Liver (tissue), 9 donors: ENCODE results near the gene FSIP1. TPM values are rescaled to one million over a fixed set of nuclear protein-coding genes. Genes with fewer than 3 reads are reported as not detected.

Experiments
- DNase-seq: peaks from one replicate; pipeline ENCODE4 v3.0.0-alpha.2; 2017; ENCODE audit warnings: low spot score
- H3K27ac ChIP-seq, 2 donors: one replicate each; pipeline ENCODE4 v1.7.0; 2013; ENCODE audit warnings: inconsistent platforms in 2 of 2, low read length in 2 of 2, control low read depth in 1 of 2, low read depth in 1 of 2, mild to moderate bottlenecking in 1 of 2
- H3K27me3 ChIP-seq, 4 donors: one replicate each; pipeline versions ENCODE4 v1.6.1 to v1.7.0; 2013; ENCODE audit warnings: low read length in 3 of 4, inconsistent platforms in 1 of 4, mild to moderate bottlenecking in 1 of 4, moderate library complexity in 1 of 4; ENCODE audit not compliant: control insufficient read depth in 4 of 4, insufficient read depth in 4 of 4
- H3K36me3 ChIP-seq, 4 donors: one replicate each; pipeline versions ENCODE4 v1.6.1 to v1.7.0; 2013; ENCODE audit warnings: low read length in 3 of 4, mild to moderate bottlenecking in 3 of 4, low read depth in 1 of 4, moderate library complexity in 1 of 4; ENCODE audit not compliant: control insufficient read depth in 4 of 4, insufficient read depth in 3 of 4
- H3K4me1 ChIP-seq, 4 donors: one replicate each; pipeline versions ENCODE4 v1.6.1 to v1.7.0; 2013; ENCODE audit warnings: low read length in 3 of 4, mild to moderate bottlenecking in 3 of 4, moderate library complexity in 1 of 4; ENCODE audit not compliant: control insufficient read depth in 4 of 4, insufficient read depth in 4 of 4
- H3K4me3 ChIP-seq, 3 donors: one replicate each; pipeline versions ENCODE4 v1.6.1 to v1.7.0; 2013; ENCODE audit warnings: low read length in 3 of 3, control low read depth in 1 of 3, low read depth in 1 of 3, mild to moderate bottlenecking in 1 of 3
- H3K9ac ChIP-seq, 2 donors: one replicate each; pipeline ENCODE4 v1.7.0; 2013; ENCODE audit warnings: low read length in 2 of 2, mild to moderate bottlenecking in 2 of 2, moderate library complexity in 2 of 2, control low read depth in 1 of 2, low read depth in 1 of 2
- H3K9me3 ChIP-seq, 4 donors: one replicate each; pipeline versions ENCODE4 v1.6.1 to v1.7.0; 2013; ENCODE audit warnings: low read length in 3 of 4; ENCODE audit not compliant: control insufficient read depth in 4 of 4
- FOXA1 ChIP-seq: IDR thresholded peaks from 2 replicates; pipeline ENCODE4 v1.6.1; 2016; ENCODE audit warnings: antibody characterized with exemption
- FOXA2 ChIP-seq: IDR thresholded peaks from 2 replicates; pipeline ENCODE4 v1.6.1; 2016; ENCODE audit warnings: antibody characterized with exemption
- GABPA ChIP-seq, 2 donors: IDR thresholded peaks in 1 of 2; conservative IDR thresholded peaks in 1 of 2; 2 replicates each; pipeline ENCODE4 v1.6.1; 2016; ENCODE audit warnings: antibody characterized with exemption in 2 of 2, mild to moderate bottlenecking in 1 of 2, moderate library complexity in 1 of 2
- HNF4A ChIP-seq, 2 donors: conservative IDR thresholded peaks; 2 replicates each; pipeline ENCODE4 v1.6.1; 2016; ENCODE audit warnings: antibody characterized with exemption in 2 of 2, mild to moderate bottlenecking in 2 of 2
- HNF4G ChIP-seq: IDR thresholded peaks from 2 replicates; pipeline ENCODE4 v1.6.1; 2016; ENCODE audit warnings: antibody characterized with exemption
- RAD21 ChIP-seq, 2 donors: IDR thresholded peaks; 2 replicates each; pipeline ENCODE4 v1.6.1; 2016; ENCODE audit warnings: antibody characterized with exemption in 2 of 2, mild to moderate bottlenecking in 2 of 2
- RXRA ChIP-seq, 2 donors: IDR thresholded peaks; 2 replicates each; pipeline ENCODE4 v1.6.1; 2017 to 2018; ENCODE audit warnings: antibody characterized with exemption in 2 of 2, mild to moderate bottlenecking in 1 of 2
- SP1 ChIP-seq: IDR thresholded peaks from 2 replicates; pipeline ENCODE4 v1.6.1; 2018; ENCODE audit warnings: antibody characterized with exemption, mild to moderate bottlenecking
- TAF1 ChIP-seq: conservative IDR thresholded peaks from 2 replicates; pipeline ENCODE4 v1.6.1; 2016; ENCODE audit warnings: antibody characterized with exemption, mild to moderate bottlenecking
- YY1 ChIP-seq: IDR thresholded peaks from 2 replicates; pipeline ENCODE4 v1.6.1; 2016; ENCODE audit warnings: antibody characterized with exemption, mild to moderate bottlenecking
- WGBS: extraction: QIAGEN DNeasy Blood & Tissue Kit; methylation state at CpG from one replicate; pipeline ENCODE4 v1.1.7; 2013; 5-methylcytosine and 5-hydroxymethylcytosine counted together
- polyA plus RNA-seq, 2 donors: library from polyadenylated mRNA; stranded (reverse) in 1 of 2; unstranded in 1 of 2; fragments of 200-250 nt in 1 of 2; fragments of >200 nt in 1 of 2; fragmentation: Nextera tagmentation in 1 of 2; extraction: Ambion mirVana in 1 of 2; gene quantifications; one replicate each; pipeline versions ENCODE4 v1.2.1 to v1.2.3, GENCODE V29; 2013 to 2015
- total RNA-seq, 2 donors: library from RNA; depleted of rRNA; stranded (reverse); fragments of >200 nt; gene quantifications; one replicate each; pipeline ENCODE4 v1.2.3, GENCODE V29; 2014
- TF ChIP-seq, protein P1 (sequence below): IDR thresholded peaks from 2 replicates; pipeline ENCODE4 v1.6.1; 2016; ENCODE audit warnings: antibody characterized with exemption, mild to moderate bottlenecking
- TF ChIP-seq, protein P2 (sequence below): IDR thresholded peaks from 2 replicates; pipeline ENCODE4 v1.6.1; 2016; ENCODE audit warnings: antibody characterized with exemption
- TF ChIP-seq, protein P3 (sequence below): fragments of 150-350 bp; IDR thresholded peaks from 2 replicates; pipeline ENCODE4 v1.5.1; 2017; ENCODE audit warnings: improper control_type of control experiment, low read depth, low read length; ENCODE audit not compliant: missing input control
- TF ChIP-seq, protein P4 (sequence below): IDR thresholded peaks from 2 replicates; pipeline ENCODE4 v1.6.1; 2016; ENCODE audit warnings: antibody characterized with exemption
- TF ChIP-seq, protein P5 (sequence below): IDR thresholded peaks from 2 replicates; pipeline ENCODE4 v1.6.1; 2016; ENCODE audit warnings: antibody characterized with exemption
- donor health status: healthy.
- donor health status: healthy.
- donor health status: healthy.
- donor health status: healthy.
- donor health status: healthy.

The FSIP1 gene
- total and polyA plus RNA-seq, 4 donors = 0.05 to 0.29 (median 0.13) TPM

DNA sequence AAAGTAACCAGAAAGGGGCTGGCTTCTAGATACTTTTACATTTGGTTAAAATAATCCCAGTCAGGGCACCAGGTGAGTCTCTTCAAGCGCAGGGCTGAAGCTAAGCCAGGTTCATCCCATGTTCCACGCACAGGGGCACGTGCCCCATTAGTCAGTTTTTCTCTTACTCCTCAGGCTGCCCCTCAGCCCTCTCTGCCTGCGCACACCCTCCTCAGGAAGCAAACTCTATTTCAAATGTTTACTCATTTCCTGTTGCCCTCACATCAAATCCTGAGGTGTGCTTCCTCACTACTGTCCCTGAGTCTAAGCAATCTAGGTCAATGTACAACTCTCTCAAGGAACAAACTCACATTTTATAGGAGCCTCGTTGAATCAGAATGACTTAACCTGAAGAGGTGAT is 153.3 kb downstream of the FSIP1 start:
- no peaks in the 10 kb centered on the region for H3K9me3 ChIP-seq
- peaks cover 0 to 7% (median 3%) of the 10 kb centered on the region in 4 donors for H3K4me1 ChIP-seq
- TF ChIP-seq HNF4A (conservative IDR thresholded peaks at IDR 0.05) (no peak), YY1 (no peak), RAD21 (IDR thresholded peaks at IDR 0.05) (no peak), FOXA1 (no peak)
- TF ChIP-seq, protein P1, sequence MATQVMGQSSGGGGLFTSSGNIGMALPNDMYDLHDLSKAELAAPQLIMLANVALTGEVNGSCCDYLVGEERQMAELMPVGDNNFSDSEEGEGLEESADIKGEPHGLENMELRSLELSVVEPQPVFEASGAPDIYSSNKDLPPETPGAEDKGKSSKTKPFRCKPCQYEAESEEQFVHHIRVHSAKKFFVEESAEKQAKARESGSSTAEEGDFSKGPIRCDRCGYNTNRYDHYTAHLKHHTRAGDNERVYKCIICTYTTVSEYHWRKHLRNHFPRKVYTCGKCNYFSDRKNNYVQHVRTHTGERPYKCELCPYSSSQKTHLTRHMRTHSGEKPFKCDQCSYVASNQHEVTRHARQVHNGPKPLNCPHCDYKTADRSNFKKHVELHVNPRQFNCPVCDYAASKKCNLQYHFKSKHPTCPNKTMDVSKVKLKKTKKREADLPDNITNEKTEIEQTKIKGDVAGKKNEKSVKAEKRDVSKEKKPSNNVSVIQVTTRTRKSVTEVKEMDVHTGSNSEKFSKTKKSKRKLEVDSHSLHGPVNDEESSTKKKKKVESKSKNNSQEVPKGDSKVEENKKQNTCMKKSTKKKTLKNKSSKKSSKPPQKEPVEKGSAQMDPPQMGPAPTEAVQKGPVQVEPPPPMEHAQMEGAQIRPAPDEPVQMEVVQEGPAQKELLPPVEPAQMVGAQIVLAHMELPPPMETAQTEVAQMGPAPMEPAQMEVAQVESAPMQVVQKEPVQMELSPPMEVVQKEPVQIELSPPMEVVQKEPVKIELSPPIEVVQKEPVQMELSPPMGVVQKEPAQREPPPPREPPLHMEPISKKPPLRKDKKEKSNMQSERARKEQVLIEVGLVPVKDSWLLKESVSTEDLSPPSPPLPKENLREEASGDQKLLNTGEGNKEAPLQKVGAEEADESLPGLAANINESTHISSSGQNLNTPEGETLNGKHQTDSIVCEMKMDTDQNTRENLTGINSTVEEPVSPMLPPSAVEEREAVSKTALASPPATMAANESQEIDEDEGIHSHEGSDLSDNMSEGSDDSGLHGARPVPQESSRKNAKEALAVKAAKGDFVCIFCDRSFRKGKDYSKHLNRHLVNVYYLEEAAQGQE = no peak
- TF ChIP-seq, protein P2, sequence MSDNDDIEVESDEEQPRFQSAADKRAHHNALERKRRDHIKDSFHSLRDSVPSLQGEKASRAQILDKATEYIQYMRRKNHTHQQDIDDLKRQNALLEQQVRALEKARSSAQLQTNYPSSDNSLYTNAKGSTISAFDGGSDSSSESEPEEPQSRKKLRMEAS = no peak
- H3K27ac ChIP-seq = no peak overlapping the region
- H3K4me3 ChIP-seq = no peak overlapping the region
- H3K36me3 ChIP-seq = no peaks in the 10 kb centered on the region
- WGBS = 67% methylated on average over 5 of the region's 5 CpGs
- DNase-seq = no peak
- H3K9ac ChIP-seq = no peak overlapping the region
- no peaks in the 10 kb centered on the region for H3K27me3 ChIP-seq

DNA sequence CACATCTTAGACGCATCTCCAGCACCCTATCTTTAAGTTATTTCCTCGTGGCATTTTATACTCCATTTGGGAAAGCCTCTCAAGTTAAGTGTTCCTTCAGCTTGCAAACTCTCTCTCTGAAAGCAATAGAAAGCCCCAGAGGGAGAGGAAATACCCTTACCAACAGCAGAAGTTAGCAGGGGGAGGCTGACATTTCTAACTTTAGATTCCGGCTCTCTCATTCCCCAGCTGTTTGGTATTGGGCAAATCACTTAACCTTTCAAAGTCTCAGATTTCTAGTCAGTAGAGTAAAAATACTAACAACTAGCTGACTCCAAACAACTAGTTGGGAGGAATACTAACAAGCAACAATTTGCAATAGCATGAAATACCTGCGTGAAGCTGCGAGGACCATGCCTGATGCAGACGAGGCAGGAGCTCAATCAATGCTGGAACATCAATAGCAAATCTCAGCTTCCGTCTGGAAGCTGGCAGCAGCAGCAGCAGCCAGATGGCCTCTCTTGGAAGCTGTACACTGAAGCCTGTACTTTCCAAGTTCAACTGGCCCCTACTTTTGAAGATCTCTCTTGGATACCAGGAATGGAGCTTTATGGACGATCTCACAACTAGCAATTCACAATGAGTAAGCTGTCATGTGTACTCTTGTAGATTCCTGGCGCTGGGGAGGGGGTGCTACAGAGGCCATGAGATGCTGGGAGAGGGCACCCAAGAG is 153.9 kb downstream of the FSIP1 start:
- TF ChIP-seq RXRA (IDR thresholded peaks at IDR 0.05) = no peak
- TF ChIP-seq FOXA2 = no peak
- no peak for TF ChIP-seq SP1
- TF ChIP-seq, protein P3, sequence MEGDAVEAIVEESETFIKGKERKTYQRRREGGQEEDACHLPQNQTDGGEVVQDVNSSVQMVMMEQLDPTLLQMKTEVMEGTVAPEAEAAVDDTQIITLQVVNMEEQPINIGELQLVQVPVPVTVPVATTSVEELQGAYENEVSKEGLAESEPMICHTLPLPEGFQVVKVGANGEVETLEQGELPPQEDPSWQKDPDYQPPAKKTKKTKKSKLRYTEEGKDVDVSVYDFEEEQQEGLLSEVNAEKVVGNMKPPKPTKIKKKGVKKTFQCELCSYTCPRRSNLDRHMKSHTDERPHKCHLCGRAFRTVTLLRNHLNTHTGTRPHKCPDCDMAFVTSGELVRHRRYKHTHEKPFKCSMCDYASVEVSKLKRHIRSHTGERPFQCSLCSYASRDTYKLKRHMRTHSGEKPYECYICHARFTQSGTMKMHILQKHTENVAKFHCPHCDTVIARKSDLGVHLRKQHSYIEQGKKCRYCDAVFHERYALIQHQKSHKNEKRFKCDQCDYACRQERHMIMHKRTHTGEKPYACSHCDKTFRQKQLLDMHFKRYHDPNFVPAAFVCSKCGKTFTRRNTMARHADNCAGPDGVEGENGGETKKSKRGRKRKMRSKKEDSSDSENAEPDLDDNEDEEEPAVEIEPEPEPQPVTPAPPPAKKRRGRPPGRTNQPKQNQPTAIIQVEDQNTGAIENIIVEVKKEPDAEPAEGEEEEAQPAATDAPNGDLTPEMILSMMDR = no peak
- TF ChIP-seq HNF4G = no peak
- no peak for TF ChIP-seq TAF1
- TF ChIP-seq RAD21 (IDR thresholded peaks at IDR 0.05) = no peak
- TF ChIP-seq, protein P4, sequence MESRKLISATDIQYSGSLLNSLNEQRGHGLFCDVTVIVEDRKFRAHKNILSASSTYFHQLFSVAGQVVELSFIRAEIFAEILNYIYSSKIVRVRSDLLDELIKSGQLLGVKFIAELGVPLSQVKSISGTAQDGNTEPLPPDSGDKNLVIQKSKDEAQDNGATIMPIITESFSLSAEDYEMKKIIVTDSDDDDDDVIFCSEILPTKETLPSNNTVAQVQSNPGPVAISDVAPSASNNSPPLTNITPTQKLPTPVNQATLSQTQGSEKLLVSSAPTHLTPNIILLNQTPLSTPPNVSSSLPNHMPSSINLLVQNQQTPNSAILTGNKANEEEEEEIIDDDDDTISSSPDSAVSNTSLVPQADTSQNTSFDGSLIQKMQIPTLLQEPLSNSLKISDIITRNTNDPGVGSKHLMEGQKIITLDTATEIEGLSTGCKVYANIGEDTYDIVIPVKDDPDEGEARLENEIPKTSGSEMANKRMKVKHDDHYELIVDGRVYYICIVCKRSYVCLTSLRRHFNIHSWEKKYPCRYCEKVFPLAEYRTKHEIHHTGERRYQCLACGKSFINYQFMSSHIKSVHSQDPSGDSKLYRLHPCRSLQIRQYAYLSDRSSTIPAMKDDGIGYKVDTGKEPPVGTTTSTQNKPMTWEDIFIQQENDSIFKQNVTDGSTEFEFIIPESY = no peak
- TF ChIP-seq FOXA1 = no peak
- no peak for TF ChIP-seq GABPA (IDR thresholded peaks at IDR 0.05 in 1 of 2, conservative IDR thresholded peaks at IDR 0.05 in 1 of 2)
- TF ChIP-seq, protein P5, sequence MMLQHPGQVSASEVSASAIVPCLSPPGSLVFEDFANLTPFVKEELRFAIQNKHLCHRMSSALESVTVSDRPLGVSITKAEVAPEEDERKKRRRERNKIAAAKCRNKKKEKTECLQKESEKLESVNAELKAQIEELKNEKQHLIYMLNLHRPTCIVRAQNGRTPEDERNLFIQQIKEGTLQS = no peak
- DNase-seq = no peak
- Histone ChIP-seq H3K9ac (no peak overlapping the region), H3K9me3 (no peaks in the 10 kb centered on the region), H3K36me3 (no peaks in the 10 kb centered on the region), H3K4me3 (no peak overlapping the region), H3K27me3 (no peaks in the 10 kb centered on the region), H3K27ac (no peak overlapping the region), H3K4me1 (peaks cover 0 to 7% (median 3%) of the 10 kb centered on the region in 4 donors)
- WGBS = 83% methylated on average over 9 of the region's 9 CpGs
